Measurements from ENCODE around the gene KIF6.

DNA sequence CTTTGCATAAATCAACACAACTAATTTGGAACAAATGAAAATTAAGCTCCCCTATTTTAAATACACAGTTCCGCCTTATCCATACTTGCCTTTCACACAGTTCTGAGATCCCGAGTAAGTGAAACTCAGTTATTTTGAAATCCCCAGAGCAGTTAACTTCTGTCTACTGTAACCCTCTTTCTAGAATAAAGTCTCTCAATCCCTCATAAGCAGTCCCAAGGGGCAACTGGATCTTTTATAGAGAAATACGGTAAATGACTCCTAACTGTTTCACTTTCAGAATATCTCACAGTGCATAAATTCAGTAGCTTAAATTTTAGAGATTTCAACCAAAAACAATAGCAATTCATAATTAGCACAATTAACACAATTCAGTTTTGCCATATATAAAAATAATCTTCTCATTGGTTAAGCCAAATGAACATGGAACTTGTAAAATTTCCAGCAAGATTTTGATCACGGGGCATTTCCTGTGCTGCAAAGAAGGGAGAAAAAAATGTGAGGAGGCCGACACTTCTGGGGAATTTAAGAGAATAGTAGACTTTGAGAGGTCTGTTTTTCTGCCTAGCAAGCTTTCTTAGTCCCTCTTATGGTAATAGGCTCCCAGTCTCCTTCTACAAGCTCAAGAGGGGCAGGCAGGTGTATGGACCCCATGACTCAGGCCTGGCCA, 78.3 kb downstream of the KIF6 start:
- TF ChIP-seq, protein P1, sequence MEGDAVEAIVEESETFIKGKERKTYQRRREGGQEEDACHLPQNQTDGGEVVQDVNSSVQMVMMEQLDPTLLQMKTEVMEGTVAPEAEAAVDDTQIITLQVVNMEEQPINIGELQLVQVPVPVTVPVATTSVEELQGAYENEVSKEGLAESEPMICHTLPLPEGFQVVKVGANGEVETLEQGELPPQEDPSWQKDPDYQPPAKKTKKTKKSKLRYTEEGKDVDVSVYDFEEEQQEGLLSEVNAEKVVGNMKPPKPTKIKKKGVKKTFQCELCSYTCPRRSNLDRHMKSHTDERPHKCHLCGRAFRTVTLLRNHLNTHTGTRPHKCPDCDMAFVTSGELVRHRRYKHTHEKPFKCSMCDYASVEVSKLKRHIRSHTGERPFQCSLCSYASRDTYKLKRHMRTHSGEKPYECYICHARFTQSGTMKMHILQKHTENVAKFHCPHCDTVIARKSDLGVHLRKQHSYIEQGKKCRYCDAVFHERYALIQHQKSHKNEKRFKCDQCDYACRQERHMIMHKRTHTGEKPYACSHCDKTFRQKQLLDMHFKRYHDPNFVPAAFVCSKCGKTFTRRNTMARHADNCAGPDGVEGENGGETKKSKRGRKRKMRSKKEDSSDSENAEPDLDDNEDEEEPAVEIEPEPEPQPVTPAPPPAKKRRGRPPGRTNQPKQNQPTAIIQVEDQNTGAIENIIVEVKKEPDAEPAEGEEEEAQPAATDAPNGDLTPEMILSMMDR (IDR thresholded peaks at IDR 0.05): no peak
- TF ChIP-seq TCF7L2 (IDR thresholded peaks at IDR 0.05; ENCODE audit: low read depth, low read length) (no peak), POLR2AphosphoS5 (IDR thresholded peaks at IDR 0.05; ENCODE audit: low read depth, low read length) (no peak)

Measured in Panc1 (cell line).